Gastroesophageal sphincter (tissue), 3 donors: ENCODE data around the gene ROBO1.

ENCODE experiments used
- CTCF ChIP-seq, 4 experiments: fragments of 200-600 bp in 2 of 4; fragments of 450-650 bp in 2 of 4; sonication (generic) in 1 of 4; IDR thresholded peaks; one replicate each; pipeline ENCODE4 v1.5.1; 2017 to 2019; ENCODE audit warnings: antibody characterized with exemption in 4 of 4, mild to moderate bottlenecking in 2 of 4, moderate library complexity in 2 of 4
- EP300 ChIP-seq: sonication (generic); formaldehyde crosslinking; IDR thresholded peaks from one replicate; pipeline ENCODE4 v1.6.1; 2017; ENCODE audit warnings: antibody characterized with exemption, mild to moderate bottlenecking
- POLR2A ChIP-seq, 2 donors: fragments of 450-650 bp; IDR thresholded peaks; one replicate each; pipeline ENCODE4 v1.6.1; 2017; ENCODE audit warnings: antibody characterized with exemption in 2 of 2, mild to moderate bottlenecking in 2 of 2, moderate library complexity in 1 of 2
- POLR2AphosphoS5 ChIP-seq: sonication (generic); formaldehyde crosslinking; IDR thresholded peaks from one replicate; pipeline ENCODE4 v1.6.1; 2017; ENCODE audit warnings: antibody characterized with exemption

- TF ChIP-seq CTCF (IDR thresholded peaks at IDR 0.05): no peak
- TF ChIP-seq EP300: no peak
- no peak for TF ChIP-seq POLR2AphosphoS5
- TF ChIP-seq POLR2A (IDR thresholded peaks at IDR 0.05): no peak
These were observed 1.4 kb upstream of the ROBO1 start for GRCh38 chr3:79769229-79769628.
